ENCODE data around the gene PAQR3. TPM values are rescaled to one million over a fixed set of nuclear protein-coding genes. Genes with fewer than 3 reads are reported as not detected.

The PAQR3 gene
- polyA plus RNA-seq, 3 donors = 2.7 to 5.6 (median 5.2) TPM

GRCh38 chr4:78902298-78902697 is 36.9 kb downstream of the PAQR3 start:
- no peaks in the 10 kb centered on the region for H3K4me1 ChIP-seq (ENCODE audit: control insufficient read depth in 1 of 2, insufficient read depth in 2 of 2, low read length in 2 of 2)
- Mint-ChIP-seq H3K4me3 (no peak overlapping the region), H3K4me1 (no peaks in the 10 kb centered on the region), H3K27me3 (ENCODE audit: low read depth in 3 of 3) (no peaks in the 10 kb centered on the region), H3K9me3 (no peaks in the 10 kb centered on the region), H3K36me3 (peaks cover 29 to 36% of the 10 kb centered on the region in 2 donors), H3K27ac (no peak overlapping the region)
- TF ChIP-seq, protein P1, sequence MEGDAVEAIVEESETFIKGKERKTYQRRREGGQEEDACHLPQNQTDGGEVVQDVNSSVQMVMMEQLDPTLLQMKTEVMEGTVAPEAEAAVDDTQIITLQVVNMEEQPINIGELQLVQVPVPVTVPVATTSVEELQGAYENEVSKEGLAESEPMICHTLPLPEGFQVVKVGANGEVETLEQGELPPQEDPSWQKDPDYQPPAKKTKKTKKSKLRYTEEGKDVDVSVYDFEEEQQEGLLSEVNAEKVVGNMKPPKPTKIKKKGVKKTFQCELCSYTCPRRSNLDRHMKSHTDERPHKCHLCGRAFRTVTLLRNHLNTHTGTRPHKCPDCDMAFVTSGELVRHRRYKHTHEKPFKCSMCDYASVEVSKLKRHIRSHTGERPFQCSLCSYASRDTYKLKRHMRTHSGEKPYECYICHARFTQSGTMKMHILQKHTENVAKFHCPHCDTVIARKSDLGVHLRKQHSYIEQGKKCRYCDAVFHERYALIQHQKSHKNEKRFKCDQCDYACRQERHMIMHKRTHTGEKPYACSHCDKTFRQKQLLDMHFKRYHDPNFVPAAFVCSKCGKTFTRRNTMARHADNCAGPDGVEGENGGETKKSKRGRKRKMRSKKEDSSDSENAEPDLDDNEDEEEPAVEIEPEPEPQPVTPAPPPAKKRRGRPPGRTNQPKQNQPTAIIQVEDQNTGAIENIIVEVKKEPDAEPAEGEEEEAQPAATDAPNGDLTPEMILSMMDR (IDR thresholded peaks at IDR 0.05) = no peak
- H3K27me3 ChIP-seq (ENCODE audit: control insufficient read depth in 2 of 2, insufficient read depth in 2 of 2, low read length in 2 of 2) = no peaks in the 10 kb centered on the region
- no peak overlapping the region for H3K4me2 ChIP-seq (replicated peaks; ENCODE audit: extremely low read depth, low read length, poor library complexity, severe bottlenecking)
- no peak overlapping the region for H3K9ac ChIP-seq (ENCODE audit: insufficient read depth, low read length, poor library complexity, severe bottlenecking)
- H3K4me3 ChIP-seq (replicated peaks in 1 of 3; ENCODE audit: low read depth in 2 of 3, low read length in 3 of 3) = no peak overlapping the region
- DNase-seq = no peak
- peaks cover 3 to 45% of the 10 kb centered on the region in 2 donors for H3K36me3 ChIP-seq (replicated peaks in 1 of 2; ENCODE audit: control insufficient read depth in 1 of 2, insufficient read depth in 2 of 2, low read length in 2 of 2)
- no CpG with 5 or more reads among the region's 1 CpG for WGBS (ENCODE audit: insufficient coverage)
- H3K27ac ChIP-seq (ENCODE audit: low read depth in 1 of 2, low read length in 2 of 2) = no peak overlapping the region
- H4K20me1 ChIP-seq (ENCODE audit: insufficient read depth, low read length) = no peaks in the 10 kb centered on the region
- no peaks in the 10 kb centered on the region for H3K9me3 ChIP-seq (replicated peaks in 1 of 2; ENCODE audit: control insufficient read depth in 1 of 2, insufficient read depth in 1 of 2, low read length in 2 of 2)
- no peaks in the 10 kb centered on the region for H3K79me2 ChIP-seq (ENCODE audit: insufficient read depth, low read length)
- H2AFZ ChIP-seq (ENCODE audit: insufficient read depth, low read depth, low read length, poor library complexity, severe bottlenecking) = no peak overlapping the region
- intact Hi-C loops (cut with micrococcal nuclease) = no loop called here

GRCh38 chr4:78901882-78902281 is 37.4 kb downstream of the PAQR3 start:
- peaks cover 27 to 36% of the 10 kb centered on the region in 2 donors for H3K36me3 Mint-ChIP-seq
- TF ChIP-seq, protein P1 (IDR thresholded peaks at IDR 0.05) = no peak
- Histone ChIP-seq H3K27ac (ENCODE audit: low read depth in 1 of 2, low read length in 2 of 2) (no peak overlapping the region), H3K36me3 (replicated peaks in 1 of 2; ENCODE audit: control insufficient read depth in 1 of 2, insufficient read depth in 2 of 2, low read length in 2 of 2) (peaks cover 3 to 44% of the 10 kb centered on the region in 2 donors), H3K79me2 (ENCODE audit: insufficient read depth, low read length) (no peaks in the 10 kb centered on the region), H4K20me1 (ENCODE audit: insufficient read depth, low read length) (no peaks in the 10 kb centered on the region), H3K4me3 (replicated peaks in 1 of 3; ENCODE audit: low read depth in 2 of 3, low read length in 3 of 3) (no peak overlapping the region), H2AFZ (ENCODE audit: insufficient read depth, low read depth, low read length, poor library complexity, severe bottlenecking) (no peak overlapping the region), H3K9ac (ENCODE audit: insufficient read depth, low read length, poor library complexity, severe bottlenecking) (no peak overlapping the region), H3K4me1 (ENCODE audit: control insufficient read depth in 1 of 2, insufficient read depth in 2 of 2, low read length in 2 of 2) (no peaks in the 10 kb centered on the region), H3K27me3 (ENCODE audit: control insufficient read depth in 2 of 2, insufficient read depth in 2 of 2, low read length in 2 of 2) (no peaks in the 10 kb centered on the region), H3K4me2 (replicated peaks; ENCODE audit: extremely low read depth, low read length, poor library complexity, severe bottlenecking) (no peak overlapping the region), H3K9me3 (replicated peaks in 1 of 2; ENCODE audit: control insufficient read depth in 1 of 2, insufficient read depth in 1 of 2, low read length in 2 of 2) (no peaks in the 10 kb centered on the region)
- no peak overlapping the region for H3K27ac Mint-ChIP-seq
- no peaks in the 10 kb centered on the region for H3K27me3 Mint-ChIP-seq (ENCODE audit: low read depth in 3 of 3)
- H3K4me3 Mint-ChIP-seq = no peak overlapping the region
- intact Hi-C loops (cut with micrococcal nuclease) = no loop called here
- H3K4me1 Mint-ChIP-seq = no peaks in the 10 kb centered on the region
- no CpG with 5 or more reads among the region's 2 CpGs for WGBS (ENCODE audit: insufficient coverage)
- DNase-seq = no peak
- H3K9me3 Mint-ChIP-seq = no peaks in the 10 kb centered on the region
